Vagina (tissue), 2 donors: ENCODE measurements around the gene PGM1. TPM values are rescaled to one million over a fixed set of nuclear protein-coding genes. Genes with fewer than 3 reads are reported as not detected.

Experiments
- DNase-seq, 2 donors: peaks; one replicate each; pipeline ENCODE4 v3.0.0-alpha.2; 2017; ENCODE audit errors: extremely low spot score in 2 of 2
- H3K27ac ChIP-seq: fragments of 200-600 bp; sonication (generic); one replicate; pipeline ENCODE4 v1.5.1; 2019
- H3K27me3 ChIP-seq: fragments of 200-600 bp; sonication (generic); one replicate; pipeline ENCODE4 v1.5.1; 2019
- H3K36me3 ChIP-seq, 2 donors: fragments of 200-600 bp; sonication (generic); one replicate each; pipeline ENCODE4 v1.5.1; 2017 to 2019
- H3K4me1 ChIP-seq: fragments of 200-600 bp; sonication (generic); one replicate; pipeline ENCODE4 v1.5.1; 2019
- H3K4me3 ChIP-seq, 2 donors: fragments of 200-600 bp; sonication (generic); 1 replicate in 1 of 2; 2 replicates in 1 of 2; pipeline ENCODE4 v1.5.1; 2016 to 2019
- H3K9me3 ChIP-seq: fragments of 200-600 bp; sonication (generic); one replicate; pipeline ENCODE4 v1.5.1; 2019
- POLR2A ChIP-seq, 2 donors: fragments of 450-650 bp; IDR thresholded peaks; one replicate each; pipeline ENCODE4 v1.6.1; 2017; ENCODE audit warnings: antibody characterized with exemption in 2 of 2, mild to moderate bottlenecking in 2 of 2, moderate library complexity in 2 of 2
- POLR2AphosphoS5 ChIP-seq, 2 donors: sonication (generic); formaldehyde crosslinking; IDR thresholded peaks; one replicate each; pipeline ENCODE4 v1.9.0; 2017; ENCODE audit warnings: antibody characterized with exemption in 2 of 2, mild to moderate bottlenecking in 2 of 2, low read depth in 1 of 2; ENCODE audit not compliant: insufficient read depth in 1 of 2
- intact Hi-C: fragments of 100-400 bp; cut with DNase I; formaldehyde crosslinking; loops from one replicate; pipeline ENCODE4 v1.15.1; 2023
- total RNA-seq: library from RNA; depleted of rRNA; stranded (reverse); fragments of >200 nt; gene quantifications from one replicate; pipeline ENCODE4 v1.2.3, GENCODE V29; 2016
- TF ChIP-seq, protein P1 (sequence below), 3 experiments: fragments of 450-650 bp in 2 of 3; fragments of 200-600 bp in 1 of 3; sonication (generic) in 1 of 3; IDR thresholded peaks; one replicate each; pipeline ENCODE4 v1.5.1; 2017 to 2019; ENCODE audit warnings: antibody characterized with exemption in 3 of 3, mild to moderate bottlenecking in 2 of 3, moderate library complexity in 2 of 3

The PGM1 gene
- total RNA-seq, 1 donor from 2014 or later = 46.4 TPM

DNA sequence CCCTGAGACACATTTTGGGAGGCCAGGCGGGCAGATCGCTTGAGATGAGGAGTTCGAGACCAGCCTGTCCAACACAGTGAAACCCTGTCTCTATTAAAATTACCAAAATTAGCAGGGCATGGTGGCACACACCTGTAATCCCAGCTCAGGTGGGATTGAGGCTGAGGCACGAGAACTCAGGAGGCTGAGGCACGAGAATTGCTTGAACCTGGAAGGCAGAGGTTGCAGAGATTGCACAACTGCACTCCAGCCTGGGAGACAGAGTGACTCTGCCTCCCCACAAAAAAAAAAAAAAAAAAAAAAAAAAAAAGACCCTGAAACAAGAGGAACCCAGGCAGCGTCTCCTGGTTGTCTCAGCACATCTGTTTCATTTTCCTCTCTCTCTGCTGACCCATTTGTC, 24.2 kb downstream of the PGM1 start:
- Histone ChIP-seq H3K36me3 (no peaks in the 10 kb centered on the region), H3K9me3 (no peaks in the 10 kb centered on the region), H3K4me3 (no peak overlapping the region), H3K4me1 (peaks cover 12% of the 10 kb centered on the region), H3K27me3 (no peaks in the 10 kb centered on the region), H3K27ac (no peak overlapping the region)
- DNase-seq = no peak
- intact Hi-C loops = loop anchor here (5.0 kb wide), 1 partner anchor 630 kb away; no protein-coding TSS in a partner anchor
- TF ChIP-seq, protein P1, sequence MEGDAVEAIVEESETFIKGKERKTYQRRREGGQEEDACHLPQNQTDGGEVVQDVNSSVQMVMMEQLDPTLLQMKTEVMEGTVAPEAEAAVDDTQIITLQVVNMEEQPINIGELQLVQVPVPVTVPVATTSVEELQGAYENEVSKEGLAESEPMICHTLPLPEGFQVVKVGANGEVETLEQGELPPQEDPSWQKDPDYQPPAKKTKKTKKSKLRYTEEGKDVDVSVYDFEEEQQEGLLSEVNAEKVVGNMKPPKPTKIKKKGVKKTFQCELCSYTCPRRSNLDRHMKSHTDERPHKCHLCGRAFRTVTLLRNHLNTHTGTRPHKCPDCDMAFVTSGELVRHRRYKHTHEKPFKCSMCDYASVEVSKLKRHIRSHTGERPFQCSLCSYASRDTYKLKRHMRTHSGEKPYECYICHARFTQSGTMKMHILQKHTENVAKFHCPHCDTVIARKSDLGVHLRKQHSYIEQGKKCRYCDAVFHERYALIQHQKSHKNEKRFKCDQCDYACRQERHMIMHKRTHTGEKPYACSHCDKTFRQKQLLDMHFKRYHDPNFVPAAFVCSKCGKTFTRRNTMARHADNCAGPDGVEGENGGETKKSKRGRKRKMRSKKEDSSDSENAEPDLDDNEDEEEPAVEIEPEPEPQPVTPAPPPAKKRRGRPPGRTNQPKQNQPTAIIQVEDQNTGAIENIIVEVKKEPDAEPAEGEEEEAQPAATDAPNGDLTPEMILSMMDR (IDR thresholded peaks at IDR 0.05) = no peak
- TF ChIP-seq POLR2A (IDR thresholded peaks at IDR 0.05) (no peak), POLR2AphosphoS5 (IDR thresholded peaks at IDR 0.05; ENCODE audit: insufficient read depth in 1 of 2, low read depth in 1 of 2) (no peak)

DNA sequence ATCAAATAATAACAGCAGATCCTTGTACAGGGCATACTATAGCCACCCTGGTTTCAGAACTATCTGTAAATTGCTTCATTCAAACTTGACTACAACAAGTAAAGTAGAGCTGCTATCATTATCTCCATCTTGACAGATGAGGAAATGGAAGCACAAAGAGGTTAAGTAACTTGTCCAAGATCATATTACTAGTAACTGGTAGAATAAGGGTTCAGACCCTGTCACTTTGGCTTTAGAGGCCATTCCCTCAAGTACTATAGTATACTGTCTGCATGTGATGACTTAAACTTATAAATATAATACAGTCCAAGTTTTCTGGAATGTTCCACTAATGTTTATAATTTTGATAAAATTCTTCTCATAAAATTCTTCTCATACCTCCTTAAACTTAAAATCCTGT, 24.8 kb downstream of the PGM1 start:
- TF ChIP-seq POLR2AphosphoS5 (IDR thresholded peaks at IDR 0.05; ENCODE audit: insufficient read depth in 1 of 2, low read depth in 1 of 2) (no peak), POLR2A (IDR thresholded peaks at IDR 0.05) (no peak)
- TF ChIP-seq, protein P1 (IDR thresholded peaks at IDR 0.05) = no peak
- Histone ChIP-seq H3K4me3 (no peak overlapping the region), H3K36me3 (no peaks in the 10 kb centered on the region), H3K27me3 (no peaks in the 10 kb centered on the region), H3K9me3 (no peaks in the 10 kb centered on the region), H3K27ac (no peak overlapping the region), H3K4me1 (peaks cover 12% of the 10 kb centered on the region)
- intact Hi-C loops = loop anchor here (5.0 kb wide), 1 partner anchor 629 kb away; no protein-coding TSS in a partner anchor
- no peak for DNase-seq

DNA sequence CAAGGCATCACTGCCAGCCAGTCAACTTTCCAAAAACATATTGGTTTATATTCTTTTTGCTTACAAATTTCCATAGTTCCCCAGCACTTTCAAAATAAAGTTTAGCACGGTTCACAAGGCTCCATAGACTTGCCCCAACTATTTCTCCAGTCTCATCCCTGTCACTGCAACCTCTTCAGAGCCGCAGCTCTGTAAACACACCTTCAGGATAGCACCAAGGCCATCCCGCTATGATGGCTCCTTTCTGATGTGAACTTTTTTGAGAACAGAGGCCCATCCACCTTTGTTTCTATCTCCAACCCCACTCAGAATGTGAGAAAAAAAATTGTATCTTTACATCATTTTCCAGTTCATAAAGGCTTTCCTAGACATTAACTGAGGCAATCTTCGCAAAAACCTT, 26.3 kb downstream of the PGM1 start:
- peaks cover 12% of the 10 kb centered on the region for H3K4me1 ChIP-seq
- H3K9me3 ChIP-seq = no peaks in the 10 kb centered on the region
- TF ChIP-seq, protein P1 (IDR thresholded peaks at IDR 0.05) = no peak
- TF ChIP-seq POLR2A (IDR thresholded peaks at IDR 0.05) = no peak
- TF ChIP-seq POLR2AphosphoS5 (IDR thresholded peaks at IDR 0.05; ENCODE audit: insufficient read depth in 1 of 2, low read depth in 1 of 2) = no peak
- H3K4me3 ChIP-seq = no peak overlapping the region
- no peak for DNase-seq
- intact Hi-C loops = loop anchor here (5.0 kb wide), 1 partner anchor 628 kb away; no protein-coding TSS in a partner anchor
- H3K27me3 ChIP-seq = no peaks in the 10 kb centered on the region
- H3K36me3 ChIP-seq = no peaks in the 10 kb centered on the region
- no peak overlapping the region for H3K27ac ChIP-seq

DNA sequence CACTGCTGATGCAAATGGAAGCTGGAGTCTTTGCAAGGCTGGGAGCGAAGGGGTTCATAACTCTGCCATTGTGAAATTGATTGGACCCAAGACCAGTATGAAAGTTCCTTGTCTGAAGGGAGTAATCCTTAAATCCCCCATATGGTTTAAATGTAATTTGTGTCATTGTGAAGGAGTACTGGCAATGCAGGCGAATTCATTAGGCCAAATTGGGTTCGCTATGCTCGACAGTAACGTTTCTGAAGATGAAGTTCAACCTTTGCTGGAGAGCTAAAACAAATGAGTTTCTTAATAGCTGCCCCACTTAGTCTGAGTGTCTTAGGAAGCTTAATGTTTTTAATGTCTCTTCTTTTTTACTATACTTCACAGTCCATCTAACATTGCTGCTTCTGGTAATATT, 27.5 kb downstream of the PGM1 start:
- DNase-seq = no peak
- intact Hi-C loops = no loop called here
- Histone ChIP-seq H3K27ac (no peak overlapping the region), H3K4me3 (no peak overlapping the region), H3K9me3 (no peaks in the 10 kb centered on the region), H3K4me1 (peaks cover 12% of the 10 kb centered on the region), H3K27me3 (no peaks in the 10 kb centered on the region), H3K36me3 (no peaks in the 10 kb centered on the region)
- TF ChIP-seq POLR2A (IDR thresholded peaks at IDR 0.05) (no peak), POLR2AphosphoS5 (IDR thresholded peaks at IDR 0.05; ENCODE audit: insufficient read depth in 1 of 2, low read depth in 1 of 2) (no peak)
- TF ChIP-seq, protein P1 (IDR thresholded peaks at IDR 0.05) = no peak

DNA sequence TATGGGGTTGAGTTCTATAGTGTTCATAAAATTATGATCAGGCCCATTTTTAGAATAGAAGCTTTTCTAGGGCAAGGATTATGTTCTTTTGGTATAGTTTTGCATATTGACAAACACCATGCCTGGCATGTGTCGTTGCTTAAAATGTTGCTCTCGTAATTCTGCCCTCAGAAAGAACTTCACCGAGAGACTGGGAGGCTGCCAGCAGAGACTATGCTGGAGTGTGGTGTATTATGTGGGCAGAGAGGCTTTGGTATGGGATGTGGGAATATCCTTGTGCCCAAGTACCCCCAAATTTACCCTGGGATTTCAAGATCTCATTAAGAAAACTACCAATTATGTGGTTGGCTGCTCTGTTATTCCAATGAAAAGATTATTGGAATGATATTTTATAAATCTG, 27.9 kb downstream of the PGM1 start:
- H3K4me1 ChIP-seq = peaks cover 12% of the 10 kb centered on the region
- H3K27ac ChIP-seq = no peak overlapping the region
- TF ChIP-seq POLR2A (IDR thresholded peaks at IDR 0.05) (no peak), POLR2AphosphoS5 (IDR thresholded peaks at IDR 0.05; ENCODE audit: insufficient read depth in 1 of 2, low read depth in 1 of 2) (no peak)
- TF ChIP-seq, protein P1 (IDR thresholded peaks at IDR 0.05) = no peak
- intact Hi-C loops = no loop called here
- H3K36me3 ChIP-seq = no peaks in the 10 kb centered on the region
- no peaks in the 10 kb centered on the region for H3K27me3 ChIP-seq
- H3K4me3 ChIP-seq = no peak overlapping the region
- H3K9me3 ChIP-seq = no peaks in the 10 kb centered on the region
- DNase-seq = no peak
